BJ (cell line): ENCODE results near the gene KCNQ1. TPM values are rescaled to one million over a fixed set of nuclear protein-coding genes. Genes with fewer than 3 reads are reported as not detected.

Source experiments
- CTCF ChIA-PET: fragments of 350-600 bp; formaldehyde crosslinking; extraction: SDS; loops from one replicate; lab custom pipeline; 2021; ENCODE audit warnings: antibody characterized with exemption, inconsistent platforms; lab: Yijun Ruan, JAX
- POLR2A ChIA-PET: fragments of 300-600 bp; sonication (Branson Sonifier 250); formaldehyde crosslinking; extraction: SDS; loops from one replicate; lab custom pipeline; 2021; ENCODE audit warnings: antibody characterized with exemption; lab: Charles Lee
- DNase-seq: peaks from one replicate; pipeline ENCODE4 v3.0.0-alpha.2; 2011; ENCODE audit warnings: low read depth
- H3K27me3 ChIP-seq: 2 replicates; pipeline ENCODE4 v1.6.0; 2011; ENCODE audit warnings: low read length; ENCODE audit not compliant: control insufficient read depth, insufficient read depth
- H3K36me3 ChIP-seq: 2 replicates; pipeline ENCODE4 v1.5.1; 2011; ENCODE audit warnings: low read length; ENCODE audit not compliant: control insufficient read depth, insufficient read depth
- H3K4me3 ChIP-seq: 2 replicates; pipeline ENCODE4 v1.5.1; 2011; ENCODE audit warnings: low read depth, mild to moderate bottlenecking, control low read depth, low read length
- polyA plus RNA-seq: library from polyadenylated mRNA; depleted of rRNA; stranded (reverse); fragments of >200 nt; gene quantifications from 2 replicates; pipeline ENCODE4 v1.2.3, GENCODE V29; 2011
- TF ChIP-seq, protein P1 (sequence below): IDR thresholded peaks from 2 replicates; pipeline ENCODE4 v1.5.1; 2011; ENCODE audit warnings: low read depth, mild to moderate bottlenecking, control low read depth, inconsistent platforms, low read length, moderate library complexity; ENCODE audit not compliant: insufficient read depth

Gene KCNQ1
- polyA plus RNA-seq, 1 experiment = not detected

- Histone ChIP-seq H3K36me3 (no peaks in the 10 kb centered on the region), H3K4me3 (no peak overlapping the region), H3K27me3 (0 out of 2 replicates have a peak, but pooled peaks cover 2% of the 10 kb centered on the region)
- TF ChIP-seq, protein P1, sequence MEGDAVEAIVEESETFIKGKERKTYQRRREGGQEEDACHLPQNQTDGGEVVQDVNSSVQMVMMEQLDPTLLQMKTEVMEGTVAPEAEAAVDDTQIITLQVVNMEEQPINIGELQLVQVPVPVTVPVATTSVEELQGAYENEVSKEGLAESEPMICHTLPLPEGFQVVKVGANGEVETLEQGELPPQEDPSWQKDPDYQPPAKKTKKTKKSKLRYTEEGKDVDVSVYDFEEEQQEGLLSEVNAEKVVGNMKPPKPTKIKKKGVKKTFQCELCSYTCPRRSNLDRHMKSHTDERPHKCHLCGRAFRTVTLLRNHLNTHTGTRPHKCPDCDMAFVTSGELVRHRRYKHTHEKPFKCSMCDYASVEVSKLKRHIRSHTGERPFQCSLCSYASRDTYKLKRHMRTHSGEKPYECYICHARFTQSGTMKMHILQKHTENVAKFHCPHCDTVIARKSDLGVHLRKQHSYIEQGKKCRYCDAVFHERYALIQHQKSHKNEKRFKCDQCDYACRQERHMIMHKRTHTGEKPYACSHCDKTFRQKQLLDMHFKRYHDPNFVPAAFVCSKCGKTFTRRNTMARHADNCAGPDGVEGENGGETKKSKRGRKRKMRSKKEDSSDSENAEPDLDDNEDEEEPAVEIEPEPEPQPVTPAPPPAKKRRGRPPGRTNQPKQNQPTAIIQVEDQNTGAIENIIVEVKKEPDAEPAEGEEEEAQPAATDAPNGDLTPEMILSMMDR = no peak
- ChIA-PET POLR2A (no interaction called here), CTCF (interaction anchor here (1.2 to 1.6 kb wide), 2 partner anchors 169 to 186 kb away, joined by 3 to 4 read pairs; no protein-coding TSS in a partner anchor)
- no peak for DNase-seq
These were observed 257.2 kb downstream of the KCNQ1 start for GRCh38 chr11:2701898-2702434.

DNA sequence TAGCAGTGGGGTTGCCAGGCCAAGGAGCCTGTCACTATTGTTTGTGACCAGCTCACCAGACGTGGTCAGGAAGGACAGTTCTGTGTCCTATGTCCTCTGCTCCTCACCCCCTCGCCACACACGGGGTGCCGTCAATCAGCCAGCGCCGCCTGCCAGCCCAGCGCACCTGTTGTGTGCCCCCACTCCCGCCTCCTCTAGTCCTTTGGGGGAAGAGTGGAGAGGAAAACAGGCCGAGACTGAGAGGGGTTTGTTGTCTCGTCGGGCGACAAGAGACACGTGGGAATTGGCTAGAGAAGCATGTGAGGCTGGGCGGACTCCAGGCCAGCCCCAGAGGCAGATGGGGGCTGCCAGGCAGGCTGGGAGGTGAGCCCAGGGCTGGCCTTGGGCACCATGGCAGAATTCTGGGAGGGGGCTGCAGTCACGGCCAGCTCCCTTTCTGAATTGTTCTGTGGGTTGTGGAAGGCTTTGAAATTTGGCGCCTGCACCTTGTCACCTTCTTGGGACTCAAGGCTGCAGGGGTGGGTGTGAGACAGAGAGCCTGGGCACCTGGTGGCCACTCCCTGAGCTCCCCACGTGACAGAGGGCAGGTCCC is 258.1 kb downstream of the KCNQ1 start:
- TF ChIP-seq, protein P1 = no peak
- Histone ChIP-seq H3K36me3 (no peaks in the 10 kb centered on the region), H3K27me3 (peaks cover 5% of the 10 kb centered on the region), H3K4me3 (no peak overlapping the region)
- ChIA-PET POLR2A (no interaction called here), CTCF (interaction anchor here (1.2 to 1.6 kb wide), 2 partner anchors 170 to 185 kb away, joined by 3 to 4 read pairs; no protein-coding TSS in a partner anchor)
- DNase-seq = no peak

DNA sequence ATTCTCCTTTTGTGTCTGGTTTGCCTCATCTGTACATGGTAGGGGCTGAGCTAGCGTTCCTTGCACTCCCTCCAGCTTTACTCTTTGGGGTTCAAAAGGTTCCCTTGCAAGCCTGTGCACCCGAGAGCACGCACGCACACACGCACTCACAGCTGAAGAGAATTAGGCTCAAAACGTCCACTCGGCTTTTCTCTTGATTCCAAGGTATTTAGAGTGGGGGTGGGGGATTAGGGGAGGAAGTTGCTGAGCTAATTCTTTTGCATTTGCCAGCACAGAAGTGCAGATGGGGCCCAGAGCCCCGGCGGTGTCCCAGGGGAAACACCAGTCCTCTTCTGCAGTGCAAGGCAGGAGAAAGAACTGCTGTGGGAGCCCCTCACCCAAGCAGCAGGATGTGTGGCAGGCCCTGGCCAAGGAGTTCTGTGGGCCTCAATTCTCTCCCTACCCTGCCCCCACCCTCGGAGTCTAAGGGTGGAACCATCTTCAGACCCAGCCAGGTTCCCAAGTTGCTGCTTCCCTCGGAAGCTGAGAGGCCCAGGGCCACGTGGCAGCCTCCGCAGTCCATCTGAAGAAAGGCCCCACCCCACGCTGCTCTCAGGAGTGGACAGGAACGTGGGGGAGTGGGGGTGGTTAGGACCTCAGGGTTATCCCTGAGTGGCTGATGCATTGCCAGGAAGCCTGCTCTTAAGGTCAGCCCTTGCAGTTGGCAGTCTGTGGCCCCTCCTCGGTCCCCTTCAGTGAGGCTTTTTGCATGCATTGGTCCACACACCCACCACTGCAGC is 258.7 kb downstream of the KCNQ1 start:
- TF ChIP-seq, protein P1 = no peak
- Histone ChIP-seq H3K4me3 (no peak overlapping the region), H3K36me3 (no peaks in the 10 kb centered on the region), H3K27me3 (peaks cover 9% of the 10 kb centered on the region)
- ChIA-PET POLR2A (no interaction called here), CTCF (interaction anchor here (1.6 kb wide), 1 partner anchor 184 kb away, joined by 4 read pairs; no protein-coding TSS in a partner anchor)
- DNase-seq = no peak

- POLR2A ChIA-PET = no interaction called here
- no peaks in the 10 kb centered on the region for H3K36me3 ChIP-seq
- peaks cover 12% of the 10 kb centered on the region for H3K27me3 ChIP-seq
- TF ChIP-seq, protein P1 = no peak
- CTCF ChIA-PET = no interaction called here
- DNase-seq = no peak
- H3K4me3 ChIP-seq = no peak overlapping the region
These were observed 259.5 kb downstream of the KCNQ1 start for GRCh38 chr11:2704356-2704755.

DNA sequence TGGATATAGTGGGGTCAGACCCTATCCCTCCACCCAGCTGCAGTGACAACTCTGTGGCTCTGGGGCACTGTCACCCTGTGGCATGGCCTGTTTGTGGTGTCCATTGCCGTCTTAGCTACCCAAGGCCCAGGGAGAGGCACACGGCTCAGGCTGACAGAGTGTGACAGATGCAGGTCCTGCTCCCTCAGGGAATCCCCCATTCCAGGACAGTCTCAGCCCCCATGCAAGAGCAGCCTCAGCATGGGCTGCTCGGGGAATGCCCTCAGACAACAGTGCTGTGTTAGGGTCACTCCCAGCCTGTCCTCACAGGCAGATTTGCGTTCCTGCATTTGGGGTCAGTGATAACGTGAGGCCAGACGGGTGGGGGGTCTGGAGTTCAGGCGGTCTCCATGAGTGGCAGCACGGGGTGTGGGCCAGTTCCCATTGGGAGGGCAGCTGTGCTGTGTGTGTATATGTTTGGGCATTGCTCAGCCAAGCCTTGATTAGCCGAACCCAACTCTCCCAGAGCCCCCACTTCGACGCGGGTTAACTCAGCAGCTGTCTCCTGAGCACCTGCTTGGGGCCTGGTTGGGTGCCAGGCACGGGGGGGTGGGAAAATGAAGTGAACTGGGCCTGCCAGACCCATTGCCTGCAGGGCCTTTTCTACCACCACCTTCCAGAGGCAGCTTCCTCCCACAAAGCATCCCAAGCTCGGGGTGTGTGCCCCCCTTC is 260.2 kb downstream of the KCNQ1 start:
- Histone ChIP-seq H3K36me3 (no peaks in the 10 kb centered on the region), H3K4me3 (no peak overlapping the region), H3K27me3 (peaks cover 12% of the 10 kb centered on the region)
- TF ChIP-seq, protein P1 = no peak
- DNase-seq = no peak
- ChIA-PET POLR2A (no interaction called here), CTCF (interaction anchor here (0.7 kb wide), 1 partner anchor 188 kb away, joined by 3 read pairs; no protein-coding TSS in a partner anchor)
